Measurements from ENCODE around the gene MTFMT. TPM values are rescaled to one million over a fixed set of nuclear protein-coding genes. Genes with fewer than 3 reads are reported as not detected.
A peak's percentile ranks its signal among the peaks of the same experiment; 100 is the strongest.
"Not testable (repeated sequence)": the region's sequence is repeated elsewhere in the genome, so short reads cannot be mapped to it uniquely, and the experiment has no call there.

Gene MTFMT
- polyA plus RNA-seq, 3 donors = 14.9 to 15.6 (median 15.4) TPM

GRCh38 chr15:65060641-65061397 lies 31.4 kb upstream of the MTFMT start:
- DNase-seq (ENCODE audit: low read depth in 3 of 3, low spot score in 2 of 3) = no peak

GRCh38 chr15:65059931-65060596 lies 30.6 kb upstream of the MTFMT start:
- no peak for DNase-seq (ENCODE audit: low read depth in 3 of 3, low spot score in 2 of 3)

- DNase-seq (ENCODE audit: low read depth in 3 of 3, low spot score in 2 of 3) = no peak
These were observed 29.9 kb upstream of the MTFMT start for GRCh38 chr15:65059369-65059750.

DNA sequence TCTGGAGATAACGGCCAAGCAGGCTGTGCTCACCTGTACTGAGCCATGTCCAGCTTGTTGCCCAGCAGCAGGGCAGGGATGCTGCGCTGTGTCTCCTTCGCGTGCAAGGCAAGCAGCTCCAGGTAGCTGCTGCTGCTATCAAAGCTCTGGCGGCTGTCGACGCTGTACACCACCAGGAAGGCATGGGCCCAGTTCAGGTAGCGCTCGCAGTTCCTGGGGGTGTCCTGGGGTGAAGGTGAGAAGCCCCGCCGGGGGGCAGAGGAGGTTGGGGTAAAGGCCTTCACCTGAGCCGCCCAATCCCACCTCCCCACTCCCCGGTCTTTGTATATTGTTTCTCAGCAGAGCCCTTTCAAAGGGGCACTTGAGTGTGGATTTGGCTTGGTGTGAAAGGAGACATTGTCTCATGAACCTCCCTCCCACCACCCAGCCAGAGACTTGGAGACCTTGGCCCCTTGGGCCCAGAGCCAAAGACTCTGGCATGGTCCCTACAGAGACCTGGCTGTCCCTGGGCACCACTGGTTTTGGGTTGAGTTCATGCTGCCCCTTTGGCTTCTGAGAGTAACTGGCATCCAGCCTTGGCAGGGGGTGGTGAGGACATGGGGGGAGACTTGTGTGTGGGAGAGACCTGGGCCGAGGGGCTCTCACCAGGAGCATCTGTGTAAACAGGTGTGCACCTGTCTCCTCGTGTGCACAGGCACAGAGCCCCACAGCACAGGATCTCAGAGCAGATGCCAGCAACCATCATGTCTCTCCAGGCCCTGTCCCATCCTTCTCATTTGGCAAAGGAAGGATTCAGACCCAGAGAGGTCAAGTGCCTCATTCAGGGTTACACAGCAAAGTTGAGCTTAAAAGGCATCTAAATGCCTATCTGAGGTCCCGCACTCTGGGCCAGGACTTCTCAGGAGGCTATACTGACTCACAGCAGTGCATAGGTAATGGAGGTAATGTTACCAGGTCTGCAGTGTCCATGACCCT lies 29.2 kb upstream of the MTFMT start:
- DNase-seq (ENCODE audit: low read depth in 3 of 3, low spot score in 2 of 3) = no peak

- no peak for DNase-seq (ENCODE audit: low read depth in 3 of 3, low spot score in 2 of 3)
These were observed 28.1 kb upstream of the MTFMT start for GRCh38 chr15:65057549-65057940.

DNA sequence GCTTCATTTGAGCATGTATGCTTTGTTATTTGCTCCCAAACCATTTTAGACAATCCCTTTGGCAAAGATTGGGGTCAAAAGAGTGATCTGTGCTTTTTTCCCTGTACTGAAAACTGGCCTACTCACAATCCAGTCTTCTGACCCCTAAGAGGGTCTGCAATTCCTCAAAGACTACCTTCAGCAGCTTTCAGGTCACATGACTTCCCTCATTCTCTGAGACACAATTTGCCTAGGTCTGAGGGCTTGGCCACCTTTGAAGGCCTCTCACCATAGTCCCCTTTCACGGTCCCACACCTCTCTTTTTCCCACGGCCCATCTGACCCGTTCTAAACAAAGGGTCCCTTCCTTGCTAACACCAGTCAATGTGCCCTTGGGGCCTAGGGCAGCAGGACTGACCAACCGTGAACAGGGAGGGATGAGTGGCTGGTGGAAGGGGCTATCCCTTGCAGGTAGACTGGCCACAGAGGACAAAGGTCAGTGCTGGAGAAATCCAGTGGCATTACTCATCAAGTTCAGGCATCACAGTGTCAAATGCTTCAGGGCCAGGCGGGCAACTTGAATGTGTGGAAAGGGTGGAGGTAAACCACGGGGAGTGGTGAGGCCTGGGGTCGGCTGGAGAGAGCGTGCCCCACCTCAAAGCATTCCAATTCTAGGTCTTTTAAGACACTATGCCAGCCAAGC lies 27.6 kb upstream of the MTFMT start:
- DNase-seq (ENCODE audit: low read depth in 3 of 3, low spot score in 2 of 3) = no peak

GRCh38 chr15:65056106-65056505 lies 26.7 kb upstream of the MTFMT start:
- no peak for DNase-seq (ENCODE audit: low read depth in 3 of 3, low spot score in 2 of 3)

GRCh38 chr15:65055201-65055870 lies 25.9 kb upstream of the MTFMT start:
- DNase-seq (ENCODE audit: low read depth in 3 of 3, low spot score in 2 of 3) = no peak

- DNase-seq (ENCODE audit: low read depth in 3 of 3, low spot score in 2 of 3) = no peak
These were observed 25.1 kb upstream of the MTFMT start for GRCh38 chr15:65054333-65055200.

DNA sequence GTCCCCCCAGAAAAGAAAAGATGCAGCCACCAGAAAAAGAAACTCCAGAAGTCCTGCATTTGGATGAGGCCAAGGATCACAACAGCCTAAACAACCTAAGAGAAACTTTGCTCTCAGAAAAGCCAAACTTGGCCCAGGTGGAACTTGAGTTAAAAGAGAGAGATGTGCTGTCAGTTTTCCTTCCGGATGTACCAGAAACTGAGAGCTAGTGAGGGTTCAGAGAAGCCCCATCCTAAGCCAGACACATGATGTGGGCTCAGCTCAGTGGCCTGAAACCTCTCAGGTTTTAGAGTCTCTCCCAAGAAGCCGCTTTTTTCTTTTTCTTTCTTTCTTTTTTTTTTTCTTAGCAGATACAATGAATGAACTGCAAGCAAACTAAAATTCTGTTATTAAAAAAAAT lies 23.5 kb upstream of the MTFMT start:
- DNase-seq (ENCODE audit: low read depth in 3 of 3, low spot score in 2 of 3) = no peak

DNA sequence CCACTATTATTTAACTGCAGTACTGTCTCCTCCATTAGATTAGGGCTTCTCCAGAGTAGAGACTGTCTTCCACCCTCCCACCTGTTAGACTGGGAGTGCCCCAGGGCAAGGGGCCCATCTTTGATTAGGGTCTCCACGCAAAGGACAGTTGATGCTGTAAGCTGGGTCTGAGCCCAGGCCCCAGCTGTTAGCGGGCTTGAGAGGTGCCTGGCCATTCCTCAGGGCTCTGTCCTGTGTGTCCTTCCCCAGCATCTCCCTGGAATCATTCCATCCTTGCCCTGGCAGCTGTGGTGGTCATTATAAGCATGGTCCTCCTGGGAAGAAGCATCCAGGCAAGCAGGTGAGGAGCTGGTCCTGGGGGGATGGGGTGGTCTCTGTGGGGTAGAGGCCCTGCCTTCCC lies 21.8 kb upstream of the MTFMT start:
- DNase-seq (ENCODE audit: low read depth in 3 of 3, low spot score in 2 of 3) = no peak

- DNase-seq (ENCODE audit: low read depth in 3 of 3, low spot score in 2 of 3) = no peak
These were observed 20.8 kb upstream of the MTFMT start for GRCh38 chr15:65050270-65050669.

- DNase-seq (ENCODE audit: low read depth in 3 of 3, low spot score in 2 of 3) = peak in 2 of 3 donors; percentile 75 to 83
These were observed 20.0 kb upstream of the MTFMT start for GRCh38 chr15:65049418-65049840.

- no peak for DNase-seq (ENCODE audit: low read depth in 3 of 3, low spot score in 2 of 3)
These were observed 18.8 kb upstream of the MTFMT start for GRCh38 chr15:65048241-65048640.

GRCh38 chr15:65044724-65045481 lies 15.5 kb upstream of the MTFMT start, which contains the start of gene SLC51B:
Gene SLC51B, plus strand, starts transcription at chr15:65045387. Its CDS starts 4,618 bp downstream, at chr15:65050005.
- DNase-seq (ENCODE audit: low read depth in 3 of 3, low spot score in 2 of 3) = no peak

DNA sequence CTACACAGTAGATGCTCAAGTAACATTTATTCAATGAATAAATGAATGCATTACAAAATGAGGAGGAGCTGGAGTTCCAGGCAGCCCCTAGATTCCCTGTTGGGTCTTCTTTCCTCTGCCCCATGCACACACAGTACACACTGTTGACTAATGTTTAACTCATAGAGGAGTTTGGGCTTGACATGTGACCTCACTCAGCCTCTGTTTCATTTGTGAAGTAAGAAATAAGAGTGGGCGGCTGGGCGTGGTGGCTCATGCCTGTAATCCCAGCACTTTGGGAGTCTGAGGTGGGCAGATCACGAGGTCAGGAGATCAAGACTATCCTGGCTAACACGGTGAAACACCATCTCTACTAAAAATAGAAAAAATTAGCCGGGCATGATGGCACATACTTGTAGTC lies 14.8 kb upstream of the MTFMT start:
- DNase-seq (ENCODE audit: low read depth in 3 of 3, low spot score in 2 of 3) = not testable (repeated sequence)

GRCh38 chr15:65042776-65043327 lies 13.4 kb upstream of the MTFMT start:
- no peak for DNase-seq (ENCODE audit: low read depth in 3 of 3, low spot score in 2 of 3)

- no peak for DNase-seq (ENCODE audit: low read depth in 3 of 3, low spot score in 2 of 3)
These were observed 12.3 kb upstream of the MTFMT start for GRCh38 chr15:65041787-65042186.
